PFSK-1 (cell line): Measurements from ENCODE around the gene SLC29A1.

Experiments
- FOXP2 ChIP-seq: optimal IDR thresholded peaks from 2 replicates; pipeline ENCODE3; 2011; ENCODE audit warnings: borderline replicate concordance, control low read depth, inconsistent platforms; ENCODE audit not compliant: insufficient read depth; ENCODE audit errors: extremely low read length, extremely low read depth
- POLR2AphosphoS5 ChIP-seq: IDR thresholded peaks from 2 replicates; pipeline ENCODE4 v1.6.1; 2012; ENCODE audit warnings: low read depth, mild to moderate bottlenecking, control low read depth, low read length, moderate library complexity
- REST ChIP-seq, 2 experiments: IDR thresholded peaks; 2 replicates each; pipeline versions ENCODE4 v1.6.1 to v1.8.0; 2011 to 2012; ENCODE audit warnings: low read depth in 2 of 2, low read length in 2 of 2, control low read depth in 1 of 2, inconsistent platforms in 1 of 2, mild to moderate bottlenecking in 1 of 2, moderate library complexity in 1 of 2; ENCODE audit not compliant: insufficient read depth in 1 of 2
- SIN3A ChIP-seq: IDR thresholded peaks from 2 replicates; pipeline ENCODE4 v1.6.1; 2012; ENCODE audit warnings: mild to moderate bottlenecking, low read length, moderate library complexity, borderline replicate concordance; ENCODE audit not compliant: insufficient read depth
- TAF1 ChIP-seq: IDR thresholded peaks from 2 replicates; pipeline ENCODE4 v1.6.1; 2012; ENCODE audit warnings: low read length, control low read depth, borderline replicate concordance; ENCODE audit not compliant: insufficient read depth

The SLC29A1 gene

GRCh38 chr6:44227148-44227793 lies 3.9 kb downstream of the SLC29A1 start:
- TF ChIP-seq TAF1 (no peak), FOXP2 (no peak), SIN3A (no peak), REST (IDR thresholded peaks at IDR 0.05; ENCODE audit: insufficient read depth in 1 of 2, low read depth in 2 of 2, low read length in 2 of 2) (no peak)

- no peak for TF ChIP-seq SIN3A
- no peak for TF ChIP-seq POLR2AphosphoS5
- no peak for TF ChIP-seq FOXP2
- TF ChIP-seq TAF1: no peak
- no peak for TF ChIP-seq REST (IDR thresholded peaks at IDR 0.05; ENCODE audit: insufficient read depth in 1 of 2, low read depth in 2 of 2, low read length in 2 of 2)
These were observed 4.6 kb downstream of the SLC29A1 start for GRCh38 chr6:44228031-44228430.

GRCh38 chr6:44228433-44228832 lies 5.0 kb downstream of the SLC29A1 start:
- TF ChIP-seq SIN3A: no peak
- no peak for TF ChIP-seq POLR2AphosphoS5
- TF ChIP-seq REST (IDR thresholded peaks at IDR 0.05; ENCODE audit: insufficient read depth in 1 of 2, low read depth in 2 of 2, low read length in 2 of 2): no peak
- TF ChIP-seq FOXP2: no peak
- TF ChIP-seq TAF1: no peak

- TF ChIP-seq POLR2AphosphoS5 (no peak), FOXP2 (no peak), SIN3A (no peak), TAF1 (no peak), REST (IDR thresholded peaks at IDR 0.05; ENCODE audit: insufficient read depth in 1 of 2, low read depth in 2 of 2, low read length in 2 of 2) (no peak)
These were observed 5.4 kb downstream of the SLC29A1 start for GRCh38 chr6:44228836-44229235.

- TF ChIP-seq REST (IDR thresholded peaks at IDR 0.05; ENCODE audit: insufficient read depth in 1 of 2, low read depth in 2 of 2, low read length in 2 of 2) (no peak), POLR2AphosphoS5 (no peak), SIN3A (no peak), TAF1 (no peak), FOXP2 (no peak)
These were observed 6.1 kb downstream of the SLC29A1 start for GRCh38 chr6:44229376-44230033.
